Measurements from ENCODE around the gene NRCAM. TPM values are rescaled to one million over a fixed set of nuclear protein-coding genes. Genes with fewer than 3 reads are reported as not detected.

Gene NRCAM
- total and polyA plus RNA-seq, 4 donors, result 0.17 to 3.2 (median 0.64) TPM

GRCh38 chr7:108375668-108376067 is 80.6 kb downstream of the NRCAM start:
- TF ChIP-seq MAX (IDR thresholded peaks at IDR 0.05) (no peak), ATF3 (IDR thresholded peaks at IDR 0.05) (no peak), YY1 (IDR thresholded peaks at IDR 0.05) (no peak), EGR1 (IDR thresholded peaks at IDR 0.05; ENCODE audit: low read depth in 2 of 2) (no peak), TAF1 (conservative IDR thresholded peaks at IDR 0.05) (no peak), FOXA2 (IDR thresholded peaks at IDR 0.05) (no peak), FOXA1 (IDR thresholded peaks at IDR 0.05) (no peak), HNF4G (IDR thresholded peaks at IDR 0.05) (no peak), JUND (IDR thresholded peaks at IDR 0.05) (no peak), HNF4A (conservative IDR thresholded peaks at IDR 0.05) (no peak), ZBTB33 (IDR thresholded peaks at IDR 0.05) (no peak), CTCF (IDR thresholded peaks at IDR 0.05; ENCODE audit: low read depth, low read length, missing input control) (no peak), SP1 (IDR thresholded peaks at IDR 0.05) (no peak), NR2F2 (IDR thresholded peaks at IDR 0.05) (no peak), GABPA (IDR thresholded peaks at IDR 0.05 in 1 of 2, conservative IDR thresholded peaks at IDR 0.05 in 1 of 2) (no peak), RAD21 (IDR thresholded peaks at IDR 0.05) (no peak), REST (IDR thresholded peaks at IDR 0.05) (no peak)

GRCh38 chr7:108374899-108375298 is 81.3 kb downstream of the NRCAM start:
- Histone ChIP-seq H3K27ac (ENCODE audit: low read depth in 1 of 2, low read length in 2 of 2) (no peak overlapping the region), H3K36me3 (ENCODE audit: control insufficient read depth in 4 of 4, insufficient read depth in 3 of 4, low read depth in 1 of 4, low read length in 3 of 4) (no peaks in the 10 kb centered on the region), H3K4me1 (ENCODE audit: control insufficient read depth in 4 of 4, insufficient read depth in 4 of 4, low read length in 3 of 4) (no peaks in the 10 kb centered on the region), H3K4me3 (ENCODE audit: low read depth in 1 of 3, low read length in 3 of 3) (no peak overlapping the region), H3K9ac (ENCODE audit: low read depth in 1 of 2, low read length in 2 of 2) (no peak overlapping the region), H3K27me3 (ENCODE audit: control insufficient read depth in 4 of 4, insufficient read depth in 4 of 4, low read length in 3 of 4) (no peaks in the 10 kb centered on the region), H3K9me3 (ENCODE audit: control insufficient read depth in 4 of 4, low read length in 3 of 4) (no peaks in the 10 kb centered on the region)
- no peak for DNase-seq (ENCODE audit: low spot score)
- no peak for TF ChIP-seq EGR1 (IDR thresholded peaks at IDR 0.05; ENCODE audit: low read depth in 2 of 2)
- TF ChIP-seq YY1 (IDR thresholded peaks at IDR 0.05), result no peak
- no peak for TF ChIP-seq ZBTB33 (IDR thresholded peaks at IDR 0.05)
- TF ChIP-seq RAD21 (IDR thresholded peaks at IDR 0.05), result no peak
- TF ChIP-seq TAF1 (conservative IDR thresholded peaks at IDR 0.05), result no peak
- TF ChIP-seq FOXA2 (IDR thresholded peaks at IDR 0.05), result no peak
- TF ChIP-seq REST (IDR thresholded peaks at IDR 0.05), result no peak
- no peak for TF ChIP-seq RXRA (IDR thresholded peaks at IDR 0.05)
- no peak for TF ChIP-seq HNF4A (conservative IDR thresholded peaks at IDR 0.05)
- no peak for TF ChIP-seq HNF4G (IDR thresholded peaks at IDR 0.05)
- TF ChIP-seq JUND (IDR thresholded peaks at IDR 0.05), result no peak
- no peak for TF ChIP-seq GABPA (IDR thresholded peaks at IDR 0.05 in 1 of 2, conservative IDR thresholded peaks at IDR 0.05 in 1 of 2)

More at GRCh38 chr7:108375668-108376067, 80.6 kb downstream of the NRCAM start:
- Histone ChIP-seq H3K27ac (ENCODE audit: low read depth in 1 of 2, low read length in 2 of 2) (no peak overlapping the region), H3K9me3 (ENCODE audit: control insufficient read depth in 4 of 4, low read length in 3 of 4) (no peaks in the 10 kb centered on the region), H3K4me1 (ENCODE audit: control insufficient read depth in 4 of 4, insufficient read depth in 4 of 4, low read length in 3 of 4) (no peaks in the 10 kb centered on the region), H3K27me3 (ENCODE audit: control insufficient read depth in 4 of 4, insufficient read depth in 4 of 4, low read length in 3 of 4) (no peaks in the 10 kb centered on the region), H3K36me3 (ENCODE audit: control insufficient read depth in 4 of 4, insufficient read depth in 3 of 4, low read depth in 1 of 4, low read length in 3 of 4) (no peaks in the 10 kb centered on the region), H3K4me3 (ENCODE audit: low read depth in 1 of 3, low read length in 3 of 3) (no peak overlapping the region), H3K9ac (ENCODE audit: low read depth in 1 of 2, low read length in 2 of 2) (no peak overlapping the region)
- no peak for DNase-seq (ENCODE audit: low spot score)
- 95% methylated on average over 1 of the region's 1 CpG for WGBS

Data from liver (tissue), 9 donors.